Stimulated activated CD4-positive, alpha-beta T cell treated with anti-CD3 and anti-CD28 coated beads, TNF-alpha, amount 100 ng/mL, for 1 hour (primary cell): Measurements from ENCODE around the gene EML6.
A peak's percentile ranks its signal among the peaks of the same experiment; 100 is the strongest.

Experiments used
- DNase-seq, 3 donors: peaks; one replicate each; pipeline ENCODE4 v3.0.0-alpha.2; 2020; ENCODE audit warnings: low read depth in 3 of 3, low spot score in 1 of 3

EML6 gene

GRCh38 chr2:54706622-54707021, 16.8 kb upstream of the EML6 start:
- DNase-seq: no peak

GRCh38 chr2:54708584-54709335, 14.7 kb upstream of the EML6 start:
- no peak for DNase-seq

DNA sequence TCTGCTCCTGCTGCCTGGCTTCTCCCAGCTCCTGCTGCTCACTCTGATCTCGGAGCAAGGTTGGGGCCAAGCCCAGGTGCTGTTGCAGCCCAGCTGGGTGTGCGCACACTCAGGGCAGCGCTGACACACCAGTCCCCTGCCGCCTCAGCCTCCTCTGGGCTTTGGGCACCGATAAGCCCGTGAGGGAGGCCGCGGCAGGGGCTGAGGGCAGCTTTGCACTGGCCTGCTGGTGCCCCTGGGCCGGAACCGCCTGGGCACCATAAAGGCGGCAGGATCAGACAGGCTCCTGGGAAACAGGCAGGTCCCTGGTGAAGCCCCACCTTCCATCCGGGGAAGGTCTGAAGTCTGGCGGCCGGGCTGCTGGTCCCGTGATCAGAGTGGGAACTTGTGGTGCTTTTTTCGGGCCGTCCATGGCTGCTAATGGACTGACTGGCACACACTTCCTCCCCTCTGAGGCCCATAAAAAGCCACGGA, 14.1 kb upstream of the EML6 start:
- DNase-seq: no peak

DNA sequence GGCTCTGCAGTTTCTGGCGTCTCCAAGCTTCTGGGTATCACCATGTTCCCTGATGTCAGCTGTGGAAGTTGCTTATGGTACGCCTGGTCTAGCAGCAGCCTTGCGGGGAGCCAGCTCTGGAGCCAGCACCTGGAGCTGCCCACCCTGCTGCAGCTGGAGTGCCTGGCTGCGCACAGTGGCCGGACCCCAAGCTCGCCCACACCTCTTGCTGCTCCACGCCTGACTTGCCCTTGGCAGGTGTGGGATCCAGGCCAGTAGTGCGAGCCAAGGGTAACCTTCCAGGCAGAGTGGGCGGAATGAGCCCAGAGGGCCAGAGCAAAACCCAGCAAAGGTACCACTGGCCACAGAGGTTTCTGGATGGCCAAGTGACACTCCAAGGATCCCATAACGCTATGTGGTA, 13.2 kb upstream of the EML6 start:
- DNase-seq: no peak

GRCh38 chr2:54712516-54712915, 10.9 kb upstream of the EML6 start:
- DNase-seq: no peak

- DNase-seq: no peak
Observed at GRCh38 chr2:54714996-54715395, 8.5 kb upstream of the EML6 start.

DNA sequence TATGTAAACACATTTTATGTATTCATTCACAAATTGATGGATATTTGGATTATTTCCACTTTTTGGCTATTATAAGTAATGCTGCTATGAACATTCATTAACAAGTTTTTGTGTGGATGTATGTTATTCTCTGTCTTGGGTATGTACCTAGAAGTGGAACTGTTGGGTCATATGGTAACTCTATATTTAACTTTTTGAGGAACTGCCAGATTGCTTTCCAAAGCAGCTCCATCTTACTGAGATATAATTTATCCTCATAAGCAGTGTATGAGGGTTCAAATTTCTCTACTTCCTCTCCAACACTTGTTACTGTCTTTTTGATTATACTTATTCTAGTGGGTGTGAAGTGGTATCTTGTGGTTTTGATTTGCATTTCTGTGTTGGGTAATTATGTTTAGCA, 7.1 kb upstream of the EML6 start:
- DNase-seq: no peak

GRCh38 chr2:54720563-54720962, 2.9 kb upstream of the EML6 start:
- DNase-seq: no peak

- DNase-seq: no peak
Observed at GRCh38 chr2:54722641-54723040, 821 bp upstream of the EML6 start.

- no peak for DNase-seq
Observed at GRCh38 chr2:54723996-54724559, 616 bp downstream of the EML6 start.

- peak in 1 of 3 donors; percentile 8 for DNase-seq
Observed at GRCh38 chr2:54724560-54725342, 1.3 kb downstream of the EML6 start.

DNA sequence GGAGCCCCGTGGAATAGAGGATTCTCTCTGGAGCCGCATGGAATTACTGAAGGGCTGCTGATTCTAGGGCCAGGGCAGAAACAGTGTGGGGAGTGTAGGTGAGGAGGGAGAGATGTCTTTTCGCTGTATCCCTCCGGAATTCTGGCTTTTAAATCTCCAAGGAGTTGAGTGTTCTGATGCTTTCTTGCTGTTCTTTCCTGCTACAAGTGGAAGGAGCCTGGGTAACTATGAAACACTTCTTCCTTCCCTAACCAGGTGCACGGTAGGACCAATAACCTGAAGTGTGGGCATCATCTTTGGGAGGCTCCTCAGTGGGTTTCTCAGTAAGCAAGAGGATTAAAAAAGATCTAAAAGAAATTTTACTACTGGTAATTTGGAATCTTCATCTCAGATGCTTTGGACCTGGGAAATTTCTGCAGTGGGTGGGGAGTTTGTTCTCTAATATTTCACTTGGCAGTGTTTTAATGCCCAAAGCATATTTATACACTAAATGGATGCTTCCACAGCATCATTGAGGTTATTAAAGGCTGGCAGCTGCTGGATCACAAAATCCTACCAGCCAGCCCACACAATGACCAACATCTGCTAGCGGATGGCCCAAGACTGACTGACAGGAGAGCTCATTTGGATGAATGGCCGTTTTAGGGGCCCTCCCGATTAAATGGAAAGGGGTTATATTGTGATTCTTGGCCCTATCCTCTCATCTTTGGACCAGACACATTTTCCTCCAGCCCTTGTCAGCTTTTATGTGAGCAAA, 2.1 kb downstream of the EML6 start:
- no peak for DNase-seq

- DNase-seq: no peak
Observed at GRCh38 chr2:54726431-54726830, 3.0 kb downstream of the EML6 start.

- no peak for DNase-seq
Observed at GRCh38 chr2:54726940-54727339, 3.5 kb downstream of the EML6 start.

GRCh38 chr2:54728669-54729120, 5.2 kb downstream of the EML6 start:
- DNase-seq: no peak

- DNase-seq: no peak
Observed at GRCh38 chr2:54735636-54736035, 12.2 kb downstream of the EML6 start.

DNA sequence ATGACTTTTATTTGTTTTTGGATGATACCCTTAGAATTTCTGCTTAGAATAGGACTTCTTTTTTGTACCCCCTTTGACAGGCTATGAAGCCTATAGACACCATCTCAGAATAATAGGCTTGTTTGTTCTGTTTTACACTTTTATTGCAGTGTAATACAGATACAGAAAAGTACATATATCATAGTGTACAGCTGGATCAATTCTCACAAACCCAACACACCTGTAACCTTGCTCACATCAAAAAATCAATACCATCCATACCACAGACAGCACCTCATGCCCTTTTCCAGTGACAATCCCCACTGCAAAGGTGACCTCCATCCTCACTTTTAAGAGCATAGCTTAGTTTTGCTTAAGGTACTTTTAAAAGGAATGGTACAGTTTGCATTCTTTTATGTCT, 14.8 kb downstream of the EML6 start:
- no peak for DNase-seq

GRCh38 chr2:54740333-54740732, 16.9 kb downstream of the EML6 start:
- DNase-seq: no peak

GRCh38 chr2:54741250-54741649, 17.8 kb downstream of the EML6 start:
- DNase-seq: no peak

DNA sequence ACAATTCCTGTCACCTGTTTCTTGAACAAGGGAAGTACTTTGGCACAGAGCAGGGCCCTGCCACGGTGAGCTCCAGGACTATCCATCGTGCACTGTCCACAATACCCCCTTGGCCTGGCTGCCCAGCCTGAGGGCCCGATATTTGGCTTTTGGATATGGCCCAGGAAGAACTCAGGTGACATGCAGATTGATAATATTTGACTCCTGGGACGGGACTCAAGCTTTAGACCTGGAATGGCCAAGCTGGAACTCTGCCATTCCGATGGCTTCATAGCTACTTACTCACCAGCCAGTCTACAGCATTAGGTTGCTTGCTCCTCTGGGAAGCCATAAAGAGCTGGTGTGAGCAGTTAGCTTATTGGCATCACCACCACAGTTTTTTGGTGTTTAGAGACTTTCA, 26.6 kb downstream of the EML6 start:
- DNase-seq: no peak

GRCh38 chr2:54752439-54752838, 29.0 kb downstream of the EML6 start:
- DNase-seq: no peak
